ENCODE results near the gene TENT4A. TPM values are rescaled to one million over a fixed set of nuclear protein-coding genes. Genes with fewer than 3 reads are reported as not detected.

TENT4A gene
- total RNA-seq, 4 donors from 2014 or later, result 14.1 to 43.3 (median 27.2) TPM

- H3K27ac ChIP-seq, result no peak overlapping the region
- no peaks in the 10 kb centered on the region for H3K4me1 ChIP-seq
- no peak overlapping the region for H3K4me3 ChIP-seq
- no peaks in the 10 kb centered on the region for H3K9me3 ChIP-seq
- no peak for DNase-seq
- no peak for TF ChIP-seq POLR2A (IDR thresholded peaks at IDR 0.05)
- TF ChIP-seq CTCF (IDR thresholded peaks at IDR 0.05), result no peak
- no peaks in the 10 kb centered on the region for H3K36me3 ChIP-seq
- intact Hi-C loops (cut with DNase I; ENCODE audit: low total_unique reads), result no loop called here
- no peaks in the 10 kb centered on the region for H3K27me3 ChIP-seq
These were observed 4.4 kb upstream of the TENT4A start for GRCh38 chr5:6708814-6709213.

- no peaks in the 10 kb centered on the region for H3K36me3 ChIP-seq
- H3K4me3 ChIP-seq, result no peak overlapping the region
- DNase-seq, result no peak
- H3K4me1 ChIP-seq, result peaks cover 0 to under 1% of the 10 kb centered on the region in 2 donors
- TF ChIP-seq POLR2A (IDR thresholded peaks at IDR 0.05), result no peak
- no peak for TF ChIP-seq CTCF (IDR thresholded peaks at IDR 0.05)
- intact Hi-C loops (cut with DNase I; ENCODE audit: low total_unique reads), result loop anchor here (5.0 kb wide), 1 partner anchor 78 kb away; the partner anchor contains the start of genes NSUN2 and SRD5A1
- no peak overlapping the region for H3K27ac ChIP-seq
- no peaks in the 10 kb centered on the region for H3K27me3 ChIP-seq
- no peaks in the 10 kb centered on the region for H3K9me3 ChIP-seq
These were observed 3.2 kb upstream of the TENT4A start for GRCh38 chr5:6710070-6710469.

- Histone ChIP-seq H3K9me3 (no peaks in the 10 kb centered on the region), H3K4me1 (peaks cover 0 to 3% of the 10 kb centered on the region in 2 donors), H3K4me3 (no peak overlapping the region), H3K36me3 (no peaks in the 10 kb centered on the region), H3K27ac (no peak overlapping the region), H3K27me3 (no peaks in the 10 kb centered on the region)
- DNase-seq, result no peak
- TF ChIP-seq POLR2A (IDR thresholded peaks at IDR 0.05) (no peak), CTCF (IDR thresholded peaks at IDR 0.05) (no peak)
- intact Hi-C loops (cut with DNase I; ENCODE audit: low total_unique reads), result loop anchor here (5.0 kb wide), 1 partner anchor 78 kb away; the partner anchor contains the start of genes NSUN2 and SRD5A1
These were observed 2.5 kb upstream of the TENT4A start for GRCh38 chr5:6710551-6711318.

GRCh38 chr5:6711409-6712141 lies 1.7 kb upstream of the TENT4A start:
- H3K4me3 ChIP-seq, result peak overlapping the region; percentile 59 to 69
- peaks cover 1 to 3% of the 10 kb centered on the region in 2 donors for H3K4me1 ChIP-seq
- peak overlapping the region; percentile 95 to 97 for H3K27ac ChIP-seq
- H3K27me3 ChIP-seq, result no peaks in the 10 kb centered on the region
- DNase-seq, result no peak
- TF ChIP-seq CTCF (IDR thresholded peaks at IDR 0.05) (no peak), POLR2A (IDR thresholded peaks at IDR 0.05) (no peak)
- H3K36me3 ChIP-seq, result no peaks in the 10 kb centered on the region
- intact Hi-C loops (cut with DNase I; ENCODE audit: low total_unique reads), result loop anchor here (5.0 kb wide), 1 partner anchor 79 kb away; the partner anchor contains the start of genes NSUN2 and SRD5A1
- H3K9me3 ChIP-seq, result no peaks in the 10 kb centered on the region
